Measurements from ENCODE around the gene OSR1.

The OSR1 gene

DNA sequence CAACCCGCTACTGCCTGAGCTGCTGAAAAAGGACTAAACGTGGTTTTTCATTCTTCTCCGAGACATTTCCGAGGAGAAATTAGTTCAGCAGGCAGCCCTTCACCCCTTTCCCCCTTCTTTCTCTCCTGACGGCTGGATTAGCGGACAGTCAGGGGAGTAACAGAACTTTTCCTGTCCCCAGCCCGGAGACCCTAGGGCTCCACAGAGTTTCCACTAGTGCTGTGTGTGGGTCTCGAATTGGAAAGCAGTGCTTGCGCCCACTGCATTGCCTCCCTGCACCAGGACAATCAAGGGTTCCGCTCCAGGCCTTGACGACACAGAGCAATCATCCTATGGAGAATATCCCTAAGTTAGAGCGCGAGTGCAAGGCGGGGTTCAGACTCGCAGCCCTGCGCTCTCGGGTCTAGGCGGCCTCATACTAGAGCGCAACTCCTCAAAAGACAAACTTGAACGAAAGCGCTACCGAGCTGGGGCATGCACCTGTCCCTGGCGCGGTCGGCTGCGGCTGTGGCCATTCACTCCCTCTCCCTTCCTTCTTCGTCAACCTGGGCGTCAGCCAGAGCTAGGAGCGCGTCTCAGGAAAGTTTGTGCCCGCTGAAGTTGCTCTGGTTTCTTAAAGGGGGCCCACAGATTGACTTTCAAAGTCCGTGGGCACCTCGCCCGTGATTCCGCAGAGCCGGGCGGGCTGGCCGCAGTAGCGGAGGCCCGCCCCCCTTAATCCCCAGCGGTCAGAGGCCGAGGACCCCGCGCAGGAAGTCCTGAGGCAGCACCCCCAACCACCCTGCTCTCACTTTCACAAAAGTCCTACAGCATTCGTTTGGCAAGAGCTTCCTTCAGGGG is 801 bp downstream of the OSR1 start:
- DNase-seq, result no peak

DNA sequence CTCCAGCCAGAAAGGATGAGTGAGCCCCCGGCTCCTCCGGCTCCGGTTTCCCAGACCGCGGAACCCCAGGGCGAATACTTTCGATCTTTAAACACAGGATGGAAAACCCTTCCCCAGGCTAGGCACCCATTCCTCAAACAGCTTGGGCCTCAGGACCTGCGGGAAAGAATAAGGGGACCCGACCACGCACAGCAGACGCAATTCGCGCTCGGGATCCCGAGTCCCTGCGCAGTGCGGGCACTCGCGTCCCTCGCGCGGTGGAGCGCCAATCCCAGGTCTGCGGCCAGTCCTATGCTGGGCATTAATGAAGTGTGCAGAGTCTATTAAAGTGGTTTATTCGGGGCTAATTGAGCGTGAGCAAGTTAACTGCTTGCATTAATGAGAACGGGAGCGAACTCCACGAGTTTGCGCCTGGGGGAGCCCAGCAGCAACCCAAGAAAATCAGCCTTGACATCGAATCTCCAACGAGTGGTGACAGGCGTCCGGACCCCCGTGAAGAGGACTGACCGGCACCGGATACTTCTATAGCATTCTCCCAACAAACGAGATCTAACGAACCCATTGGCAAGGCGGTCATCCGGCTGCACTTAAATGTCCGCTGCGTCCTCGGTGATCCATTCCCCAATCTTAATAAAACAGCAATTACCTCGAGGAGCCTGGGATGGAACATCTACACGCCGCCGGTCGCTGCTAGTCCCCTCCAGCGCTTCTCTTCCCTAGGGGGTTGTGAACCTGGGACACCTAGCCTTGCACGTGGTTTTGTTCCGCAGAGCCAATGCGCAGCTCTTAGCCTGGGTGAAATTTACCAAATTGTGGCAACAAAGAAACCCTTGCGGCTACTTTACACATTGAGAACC is 1.6 kb downstream of the OSR1 start:
- no peak for DNase-seq

GRCh38 chr2:19355931-19356544 is 2.4 kb downstream of the OSR1 start:
- no peak for DNase-seq

GRCh38 chr2:19355416-19355821 is 3.0 kb downstream of the OSR1 start:
- DNase-seq, result no peak

DNA sequence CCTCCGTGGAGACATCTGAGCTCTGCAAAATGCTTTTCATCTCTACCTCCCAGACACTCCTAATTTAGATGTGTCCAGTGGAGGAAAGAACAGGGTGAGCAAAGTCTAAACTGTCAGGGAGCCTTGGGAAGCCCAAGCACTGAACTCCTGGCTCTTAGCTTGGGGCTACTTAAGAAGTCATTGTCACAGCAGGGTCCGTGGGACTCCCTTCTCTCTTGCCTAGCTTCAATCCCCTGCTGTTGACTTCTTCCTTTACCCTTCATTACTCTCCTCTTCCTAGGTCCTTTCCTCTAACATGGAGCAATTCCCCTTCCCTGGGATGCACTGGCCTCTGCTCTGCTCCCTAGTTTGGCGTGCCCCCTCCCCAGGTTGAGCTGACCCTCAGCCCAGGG is 3.4 kb downstream of the OSR1 start:
- DNase-seq, result no peak

- DNase-seq, result no peak
These were observed 4.7 kb downstream of the OSR1 start for GRCh38 chr2:19353721-19354050.

DNA sequence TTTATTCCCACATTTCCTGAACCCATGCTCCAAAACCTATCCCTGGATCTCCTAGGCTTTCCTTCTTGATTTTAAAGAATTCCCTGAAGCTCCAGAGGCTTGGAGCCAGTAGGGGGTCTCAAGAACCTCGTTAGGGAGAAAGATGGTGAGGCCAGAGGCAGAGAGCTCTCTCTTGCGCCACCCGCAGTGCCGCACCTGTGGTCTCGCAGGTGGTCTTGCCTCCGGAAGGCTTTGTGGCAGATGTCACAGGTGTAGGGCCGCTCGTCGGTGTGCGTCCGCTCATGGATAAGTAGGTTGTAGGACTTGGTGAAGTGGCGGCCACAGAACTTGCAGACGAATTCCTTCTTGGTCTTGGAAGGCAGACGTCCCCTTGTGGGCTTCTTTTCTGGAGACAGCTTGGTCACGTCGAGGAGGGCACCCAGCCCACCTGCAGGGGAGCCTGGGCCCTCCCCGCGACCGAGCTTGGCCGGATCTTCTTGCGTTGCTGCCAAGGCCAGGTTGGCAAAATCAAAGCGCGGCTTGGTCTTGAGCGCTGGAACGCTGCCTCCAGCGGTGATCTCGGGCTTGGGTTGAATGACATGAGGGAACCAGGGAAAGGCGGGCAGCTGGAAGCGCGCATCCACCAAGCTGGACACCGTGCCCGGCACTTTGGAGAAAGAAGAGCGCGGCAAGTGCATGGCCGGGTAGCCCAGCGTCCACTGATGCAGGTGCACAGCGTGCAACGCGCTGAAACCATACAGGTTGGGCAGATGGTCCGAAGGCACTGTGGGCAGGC is 5.3 kb downstream of the OSR1 start:
- DNase-seq, result no peak

DNA sequence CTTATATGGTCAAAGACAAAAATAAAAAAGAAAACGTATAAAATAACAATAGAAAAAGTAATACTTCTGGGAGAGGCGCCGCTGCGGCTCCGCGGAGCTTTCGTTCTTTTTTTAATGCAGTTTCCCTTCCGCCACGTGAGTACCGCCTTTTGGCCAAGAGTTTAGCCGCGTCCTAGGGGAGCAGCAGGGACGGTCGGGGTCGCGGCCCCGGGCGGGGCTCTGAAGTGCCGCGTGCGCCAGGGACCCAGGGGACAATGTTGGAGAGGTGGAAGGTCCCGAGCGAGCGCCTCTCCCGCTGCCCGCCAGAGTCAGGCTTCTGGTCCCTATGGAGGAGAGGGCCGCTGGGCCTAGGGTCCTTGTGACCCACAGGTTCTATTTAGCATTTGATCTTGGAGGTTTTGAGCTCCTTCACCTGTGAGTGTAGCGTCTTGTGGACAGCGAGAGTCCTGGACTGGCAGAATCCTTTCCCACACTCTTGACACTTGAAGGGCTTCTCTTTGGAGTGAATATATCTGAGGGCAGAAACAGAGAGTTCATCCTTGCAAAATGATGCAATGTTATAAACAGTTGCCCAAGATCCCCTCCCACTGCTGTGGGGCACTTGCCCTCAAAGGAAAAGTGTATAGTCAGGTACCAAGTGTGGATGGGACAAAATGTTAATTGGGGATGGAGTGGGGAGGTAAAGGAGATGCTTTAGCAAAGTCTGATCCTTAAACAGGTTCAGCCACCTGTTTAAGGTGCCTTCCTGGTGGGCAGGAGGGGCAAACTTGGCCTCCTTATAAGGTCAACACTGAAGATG is 6.3 kb downstream of the OSR1 start:
- no peak for DNase-seq

DNA sequence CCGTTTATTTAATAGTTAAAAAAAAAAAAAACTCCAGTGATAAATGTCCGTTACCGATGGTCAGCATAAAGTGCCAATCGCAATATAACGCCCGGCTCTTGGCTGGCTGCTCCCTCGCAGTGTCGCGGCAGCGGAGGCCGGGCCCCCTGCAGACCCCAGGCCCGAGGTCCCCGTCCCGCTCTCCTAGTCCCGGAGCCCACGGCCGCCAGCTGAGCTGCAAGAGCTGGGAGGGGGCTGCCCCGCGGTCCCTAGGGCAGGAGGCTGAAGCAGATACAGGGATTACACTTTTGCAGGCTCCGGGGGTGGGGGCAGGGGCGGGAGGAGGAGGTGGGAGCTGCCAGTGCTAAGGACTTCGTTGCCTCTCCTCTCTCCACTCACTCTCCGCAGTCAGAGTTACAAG is 6.9 kb downstream of the OSR1 start:
- DNase-seq, result no peak

DNA sequence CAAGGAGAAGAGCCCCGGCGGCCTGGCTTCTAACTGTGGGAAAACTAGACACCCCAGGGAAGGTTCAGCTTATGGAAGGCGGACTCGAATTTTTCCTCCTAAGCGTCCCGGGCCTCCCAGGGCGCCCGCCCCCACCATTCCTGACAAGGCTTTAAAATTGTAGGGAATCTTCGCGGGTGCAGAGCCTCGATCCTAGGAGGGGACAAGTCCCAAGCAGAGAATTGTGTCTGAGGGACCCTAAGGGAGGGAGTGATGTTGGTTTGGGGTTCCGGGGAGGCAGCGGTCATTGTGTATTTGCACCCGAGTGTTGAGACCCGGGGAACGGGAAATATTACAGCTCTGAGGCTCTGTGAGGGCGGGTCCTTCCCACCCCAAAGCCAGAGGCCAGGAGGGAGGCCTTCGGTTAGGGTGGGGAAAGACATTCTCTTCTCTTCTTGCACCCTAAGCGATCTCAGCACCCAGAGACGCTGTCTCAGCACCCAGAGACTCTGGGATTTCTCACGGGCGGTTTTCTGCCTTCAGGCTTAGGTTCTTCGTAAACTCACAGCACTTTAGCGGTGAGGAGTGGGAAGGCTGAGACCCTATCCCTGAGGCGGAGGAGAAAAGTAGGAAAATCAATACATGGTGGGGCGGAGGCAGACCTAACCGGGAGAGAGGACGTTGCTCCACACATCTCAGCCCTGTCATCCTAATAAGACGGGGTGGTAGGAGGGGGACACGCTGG is 7.6 kb downstream of the OSR1 start:
- DNase-seq, result no peak

DNA sequence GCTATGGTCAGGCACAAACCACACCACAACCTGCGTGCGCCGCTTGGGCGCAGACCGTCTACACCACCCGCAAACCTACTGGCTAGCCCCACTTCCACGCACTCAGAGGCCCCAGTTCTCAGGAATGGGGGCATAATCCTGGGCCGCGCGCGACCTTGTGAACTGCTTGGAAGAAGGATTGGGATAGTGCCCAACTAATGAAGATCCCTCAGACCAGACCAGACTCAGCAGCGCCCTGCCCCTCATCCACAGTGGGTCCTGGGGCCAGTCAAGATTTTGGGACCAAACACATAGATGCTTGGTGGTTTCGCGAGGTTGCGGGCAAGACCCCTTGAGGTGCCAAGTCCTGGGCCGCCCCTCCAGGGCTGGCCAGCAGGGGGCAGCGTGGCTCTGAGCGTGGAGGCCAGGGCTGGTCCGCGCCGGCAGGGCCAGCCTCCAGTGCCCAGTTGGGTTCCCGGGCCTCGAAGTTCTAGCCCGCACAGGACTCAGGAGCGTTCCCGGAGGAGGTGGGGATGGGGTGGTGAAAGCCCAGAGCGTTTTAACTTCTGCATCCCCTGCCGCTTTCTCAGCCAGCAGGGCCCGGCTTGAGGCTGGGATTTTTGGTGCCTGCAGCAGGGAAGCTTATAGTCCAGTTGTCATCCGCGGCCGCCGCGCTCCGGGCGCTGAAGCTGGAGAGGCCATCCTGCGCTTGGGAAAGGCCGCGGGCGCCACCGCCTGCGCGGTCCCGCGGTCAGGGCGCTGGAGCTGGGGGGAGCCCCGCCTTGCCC is 8.3 kb downstream of the OSR1 start:
- DNase-seq, result no peak

DNA sequence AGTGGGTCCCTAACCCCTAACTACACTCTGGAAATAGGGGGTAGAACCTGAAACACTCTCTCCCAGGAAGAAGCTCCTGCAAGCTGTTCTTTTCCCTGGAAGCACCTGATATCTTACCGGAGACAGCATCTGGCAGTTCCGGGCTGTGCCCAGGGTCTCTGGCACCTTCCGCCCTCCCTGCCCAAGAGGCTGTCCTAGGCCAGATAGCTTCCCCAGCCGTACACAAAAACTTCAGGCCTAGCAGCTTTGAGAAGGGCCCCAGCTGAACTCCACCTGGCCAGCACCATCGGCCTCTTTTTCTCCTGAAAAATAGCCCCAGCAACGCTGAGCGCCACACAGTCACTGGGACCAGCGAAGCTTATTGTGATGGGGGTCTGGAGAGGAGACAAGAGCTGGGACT is 9.7 kb downstream of the OSR1 start:
- no peak for DNase-seq

DNA sequence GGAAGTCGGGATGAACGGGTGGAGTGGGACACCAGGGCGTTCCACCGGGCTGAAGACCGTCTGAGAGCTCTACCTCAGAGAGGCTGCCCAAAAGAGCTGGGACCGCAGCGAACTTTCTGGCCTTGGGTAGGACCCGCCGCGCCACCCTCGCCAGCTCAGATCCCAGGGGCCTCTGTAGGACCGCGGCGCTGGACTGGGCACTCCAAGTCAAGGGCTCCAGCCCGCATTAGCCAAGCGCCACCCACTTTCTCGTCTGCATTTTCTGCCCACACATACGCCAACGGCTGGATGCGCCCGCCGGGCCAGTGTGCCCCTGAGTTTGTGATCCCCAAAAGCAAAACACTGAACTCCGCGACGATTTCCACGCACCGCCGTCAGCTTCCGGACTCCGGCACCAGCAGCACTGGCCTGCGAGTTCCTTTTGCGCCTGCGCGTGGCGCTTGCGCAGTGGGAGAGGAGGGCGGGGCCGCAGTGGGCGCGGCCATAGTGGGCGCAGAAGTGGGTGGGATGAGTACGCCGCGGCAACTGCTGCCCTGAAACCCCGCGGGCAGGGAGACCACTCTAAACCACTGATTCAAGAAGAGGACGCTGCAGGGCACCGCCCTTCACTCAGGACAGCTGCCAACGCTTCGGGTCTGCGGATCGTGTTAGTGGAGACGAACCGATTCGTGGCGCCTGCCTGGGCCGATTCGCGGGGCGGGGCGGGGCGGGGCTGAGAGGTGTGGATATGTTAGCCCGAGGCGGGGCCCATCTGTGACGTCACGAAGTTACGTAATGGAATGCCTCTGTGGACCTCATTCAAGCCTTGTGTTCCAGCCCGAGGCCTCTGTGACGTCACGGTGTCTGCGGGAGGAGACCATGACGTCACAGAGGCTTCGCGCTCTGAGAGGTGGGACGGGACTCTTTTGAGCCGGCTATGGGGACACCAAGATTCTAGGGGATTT is 10.5 kb downstream of the OSR1 start:
- peak; percentile 67 to 73 for DNase-seq

DNA sequence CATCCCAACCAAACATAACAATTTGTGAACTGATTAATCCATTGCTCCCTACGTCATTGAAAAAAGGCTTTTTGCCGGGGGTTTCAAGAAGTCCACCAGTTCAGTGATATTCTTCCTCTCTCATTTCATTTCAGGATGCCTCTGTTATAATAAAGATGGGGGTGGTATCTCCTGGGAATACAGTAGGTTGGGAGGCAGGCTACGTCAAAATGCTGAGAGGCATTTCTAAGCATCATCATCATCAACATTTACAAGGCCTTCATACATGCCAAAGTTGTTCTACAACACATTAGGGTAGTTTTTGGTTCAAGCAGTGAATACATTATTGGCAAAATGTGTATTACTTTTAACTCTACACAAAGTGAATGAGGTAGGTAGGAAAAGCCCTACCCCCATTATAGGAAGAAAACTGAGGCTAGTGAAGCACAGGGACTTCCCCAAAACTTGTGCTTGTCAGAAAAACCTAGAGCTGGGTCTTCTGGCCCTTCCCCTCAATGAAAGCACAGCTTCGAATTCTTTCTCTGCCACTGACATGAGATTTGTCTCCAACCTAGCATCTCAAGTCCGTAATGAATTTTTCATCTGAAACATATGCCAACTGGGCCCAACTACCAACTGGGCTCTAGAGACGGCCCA is 11.3 kb downstream of the OSR1 start:
- DNase-seq, result peak; percentile 12 to 21

DNA sequence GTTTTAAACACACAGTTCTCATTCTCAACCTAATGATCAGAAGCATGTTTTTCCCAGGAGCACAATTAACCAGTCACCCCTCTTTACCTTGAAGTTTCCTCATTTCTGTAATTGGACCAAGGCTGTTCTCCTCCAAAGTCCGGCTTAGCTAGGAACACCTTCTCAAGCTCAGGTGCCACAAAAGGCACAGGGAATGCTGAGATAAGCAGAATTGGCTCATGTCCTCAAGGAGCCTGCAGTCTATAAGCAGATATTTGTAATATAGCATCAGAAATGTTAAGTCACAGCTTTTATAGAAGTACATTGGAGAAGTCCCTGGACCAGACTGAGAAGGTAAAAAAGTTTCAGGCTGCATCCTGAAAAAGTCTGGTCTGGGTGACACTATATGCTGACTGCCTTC is 20.7 kb downstream of the OSR1 start:
- DNase-seq, result no peak

GRCh38 chr2:19337202-19337601 is 21.2 kb downstream of the OSR1 start:
- no peak for DNase-seq

- DNase-seq, result no peak
These were observed 21.6 kb downstream of the OSR1 start for GRCh38 chr2:19336781-19337180.

GRCh38 chr2:19332503-19332902 is 25.9 kb downstream of the OSR1 start:
- DNase-seq, result no peak

DNA sequence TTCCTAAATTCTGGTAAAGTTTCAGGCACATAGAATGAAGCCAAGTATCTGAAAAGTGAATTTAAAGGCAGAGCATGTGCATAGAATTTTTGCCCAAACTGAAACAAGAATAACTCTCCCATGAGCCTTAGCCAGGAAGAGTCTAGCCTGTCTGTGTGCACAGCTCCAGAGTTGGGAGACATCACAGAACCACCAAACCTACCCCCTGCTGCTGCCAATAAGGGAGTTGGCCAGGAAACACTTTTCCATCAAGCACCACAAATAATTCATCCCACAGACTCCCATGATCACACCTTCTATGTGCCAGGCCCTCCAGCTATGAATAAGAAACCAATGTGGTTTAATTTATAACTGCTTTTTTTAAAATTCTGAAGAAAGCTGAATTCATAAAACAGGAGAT is 27.0 kb downstream of the OSR1 start:
- no peak for DNase-seq
